Smooth muscle cell (in vitro differentiated cells): Measurements from ENCODE around the gene EXOC6B. TPM values are rescaled to one million over a fixed set of nuclear protein-coding genes. Genes with fewer than 3 reads are reported as not detected.

Experiments
- DNase-seq: peaks from one replicate; lab custom pipeline; 2025; ENCODE audit not compliant: unreplicated experiment; lab: John Stamatoyannopoulos, UW
- H2AFZ ChIP-seq: fragments of 200-600 bp; sonication (generic); 2 replicates; pipeline ENCODE4 v1.6.0; 2016; ENCODE audit warnings: antibody characterized with exemption, low read depth, mild to moderate bottlenecking
- H3F3A ChIP-seq: fragments of 200-600 bp; sonication (generic); 2 replicates; pipeline ENCODE4 v1.6.0; 2017; ENCODE audit warnings: antibody characterized with exemption, low read depth
- H3K27ac ChIP-seq: fragments of 200-600 bp; sonication (generic); 2 replicates; pipeline ENCODE4 v1.5.1; 2016; ENCODE audit warnings: low read depth, mild to moderate bottlenecking
- H3K27me3 ChIP-seq: fragments of 200-600 bp; sonication (generic); 2 replicates; pipeline ENCODE4 v1.6.1; 2016; ENCODE audit warnings: low read depth, mild to moderate bottlenecking
- H3K36me3 ChIP-seq: fragments of 200-600 bp; sonication (generic); 2 replicates; pipeline ENCODE4 v1.5.1; 2016; ENCODE audit warnings: low read depth
- H3K4me1 ChIP-seq: fragments of 200-600 bp; sonication (generic); 2 replicates; pipeline ENCODE4 v1.5.1; 2016; ENCODE audit warnings: low read depth
- H3K4me2 ChIP-seq: fragments of 200-600 bp; sonication (generic); 2 replicates; pipeline ENCODE4 v1.6.0; 2016; ENCODE audit warnings: mild to moderate bottlenecking
- H3K4me3 ChIP-seq: fragments of 200-600 bp; sonication (generic); 2 replicates; pipeline ENCODE4 v1.5.1; 2016; ENCODE audit warnings: mild to moderate bottlenecking
- H3K79me2 ChIP-seq: fragments of 200-600 bp; sonication (generic); 2 replicates; pipeline ENCODE4 v1.6.0; 2016; ENCODE audit warnings: low read depth, mild to moderate bottlenecking
- H3K9ac ChIP-seq: fragments of 200-600 bp; sonication (generic); 2 replicates; pipeline ENCODE4 v1.6.0; 2016; ENCODE audit warnings: low read depth
- H3K9me3 ChIP-seq: fragments of 200-600 bp; sonication (generic); replicated peaks from 2 replicates; pipeline ENCODE4 v1.5.1; 2016; ENCODE audit warnings: low read depth
- H4K20me1 ChIP-seq: fragments of 200-600 bp; sonication (generic); 2 replicates; pipeline ENCODE4 v1.6.0; 2016; ENCODE audit warnings: low read depth
- WGBS: methylation state at CpG from one replicate; pipeline ENCODE4 v1.1.7; 2016; ENCODE audit warnings: low lambda C conversion rate; 5-methylcytosine and 5-hydroxymethylcytosine counted together
- polyA plus RNA-seq: library from polyadenylated mRNA; unstranded; fragments of >200 nt; fragmentation: Nextera tagmentation; extraction: Ambion mirVana; gene quantifications from 2 replicates; pipeline ENCODE4 v1.2.1, GENCODE V29; 2016
- small RNA-seq: library from RNA; depleted of rRNA; stranded (forward); fragments of <200 nt; gene quantifications from one replicate; pipeline ENCODE3, GENCODE V24; 2014
- total RNA-seq: library from RNA; depleted of rRNA; stranded (reverse); fragments of >200 nt; gene quantifications from 2 replicates; pipeline ENCODE4 v1.2.3, GENCODE V29; 2014
- TF ChIP-seq, protein P1 (sequence below): fragments of 200-600 bp; sonication (generic); IDR thresholded peaks from 2 replicates; pipeline ENCODE4 v1.5.1; 2017; ENCODE audit warnings: borderline replicate concordance, mild to moderate bottlenecking, antibody characterized with exemption; ENCODE audit not compliant: insufficient read depth, poor library complexity, severe bottlenecking

Gene EXOC6B
- total and polyA plus RNA-seq, 2 experiments from 2014 or later, result 6.9 to 19.7 TPM

DNA sequence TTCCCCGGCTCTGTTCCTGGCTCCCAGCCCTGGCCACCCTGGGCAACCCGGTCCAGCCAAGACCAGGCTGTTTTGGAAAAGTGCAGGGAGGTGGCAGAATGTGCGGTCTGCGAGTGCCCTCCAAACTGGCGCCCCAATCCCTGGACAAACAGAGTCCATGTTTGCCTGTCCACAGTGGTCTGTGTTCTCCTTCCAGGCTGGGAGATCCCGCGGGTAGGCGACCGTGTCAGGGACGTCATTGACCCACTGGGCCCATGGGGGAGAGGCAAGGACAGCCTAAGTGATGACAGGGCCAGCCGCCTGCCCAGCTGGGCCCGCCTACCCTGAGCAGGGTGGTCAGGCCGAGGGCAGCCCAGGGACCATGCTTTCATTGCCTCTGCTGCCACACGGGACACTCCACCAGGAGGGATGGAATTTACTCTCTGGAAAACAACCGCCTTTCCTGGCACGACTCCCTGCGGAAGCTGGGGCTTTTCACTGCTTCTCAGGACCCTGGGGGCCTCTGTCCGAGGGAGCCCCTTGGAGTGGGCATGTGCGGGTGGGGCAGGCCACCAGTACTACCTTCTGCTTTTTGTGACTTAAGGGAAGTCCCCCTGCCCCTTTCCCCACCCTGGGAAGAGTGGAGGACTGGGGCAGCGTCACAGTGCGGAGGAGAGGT is 698.3 kb downstream of the EXOC6B start:
- H3F3A ChIP-seq, result no peaks in the 10 kb centered on the region
- H3K4me2 ChIP-seq, result no peak overlapping the region
- DNase-seq, result no peak
- no peaks in the 10 kb centered on the region for H4K20me1 ChIP-seq
- no peak overlapping the region for H3K4me3 ChIP-seq
- no peak overlapping the region for H3K27ac ChIP-seq
- H3K9me3 ChIP-seq, result no peaks in the 10 kb centered on the region
- H3K9ac ChIP-seq, result no peak overlapping the region
- peaks cover 10% of the 10 kb centered on the region for H3K4me1 ChIP-seq
- no peaks in the 10 kb centered on the region for H3K36me3 ChIP-seq
- TF ChIP-seq, protein P1, sequence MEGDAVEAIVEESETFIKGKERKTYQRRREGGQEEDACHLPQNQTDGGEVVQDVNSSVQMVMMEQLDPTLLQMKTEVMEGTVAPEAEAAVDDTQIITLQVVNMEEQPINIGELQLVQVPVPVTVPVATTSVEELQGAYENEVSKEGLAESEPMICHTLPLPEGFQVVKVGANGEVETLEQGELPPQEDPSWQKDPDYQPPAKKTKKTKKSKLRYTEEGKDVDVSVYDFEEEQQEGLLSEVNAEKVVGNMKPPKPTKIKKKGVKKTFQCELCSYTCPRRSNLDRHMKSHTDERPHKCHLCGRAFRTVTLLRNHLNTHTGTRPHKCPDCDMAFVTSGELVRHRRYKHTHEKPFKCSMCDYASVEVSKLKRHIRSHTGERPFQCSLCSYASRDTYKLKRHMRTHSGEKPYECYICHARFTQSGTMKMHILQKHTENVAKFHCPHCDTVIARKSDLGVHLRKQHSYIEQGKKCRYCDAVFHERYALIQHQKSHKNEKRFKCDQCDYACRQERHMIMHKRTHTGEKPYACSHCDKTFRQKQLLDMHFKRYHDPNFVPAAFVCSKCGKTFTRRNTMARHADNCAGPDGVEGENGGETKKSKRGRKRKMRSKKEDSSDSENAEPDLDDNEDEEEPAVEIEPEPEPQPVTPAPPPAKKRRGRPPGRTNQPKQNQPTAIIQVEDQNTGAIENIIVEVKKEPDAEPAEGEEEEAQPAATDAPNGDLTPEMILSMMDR, result no peak
- no peak overlapping the region for H2AFZ ChIP-seq
- 94% methylated on average over 21 of the region's 21 CpGs for WGBS
- no peaks in the 10 kb centered on the region for H3K27me3 ChIP-seq
- no peaks in the 10 kb centered on the region for H3K79me2 ChIP-seq

DNA sequence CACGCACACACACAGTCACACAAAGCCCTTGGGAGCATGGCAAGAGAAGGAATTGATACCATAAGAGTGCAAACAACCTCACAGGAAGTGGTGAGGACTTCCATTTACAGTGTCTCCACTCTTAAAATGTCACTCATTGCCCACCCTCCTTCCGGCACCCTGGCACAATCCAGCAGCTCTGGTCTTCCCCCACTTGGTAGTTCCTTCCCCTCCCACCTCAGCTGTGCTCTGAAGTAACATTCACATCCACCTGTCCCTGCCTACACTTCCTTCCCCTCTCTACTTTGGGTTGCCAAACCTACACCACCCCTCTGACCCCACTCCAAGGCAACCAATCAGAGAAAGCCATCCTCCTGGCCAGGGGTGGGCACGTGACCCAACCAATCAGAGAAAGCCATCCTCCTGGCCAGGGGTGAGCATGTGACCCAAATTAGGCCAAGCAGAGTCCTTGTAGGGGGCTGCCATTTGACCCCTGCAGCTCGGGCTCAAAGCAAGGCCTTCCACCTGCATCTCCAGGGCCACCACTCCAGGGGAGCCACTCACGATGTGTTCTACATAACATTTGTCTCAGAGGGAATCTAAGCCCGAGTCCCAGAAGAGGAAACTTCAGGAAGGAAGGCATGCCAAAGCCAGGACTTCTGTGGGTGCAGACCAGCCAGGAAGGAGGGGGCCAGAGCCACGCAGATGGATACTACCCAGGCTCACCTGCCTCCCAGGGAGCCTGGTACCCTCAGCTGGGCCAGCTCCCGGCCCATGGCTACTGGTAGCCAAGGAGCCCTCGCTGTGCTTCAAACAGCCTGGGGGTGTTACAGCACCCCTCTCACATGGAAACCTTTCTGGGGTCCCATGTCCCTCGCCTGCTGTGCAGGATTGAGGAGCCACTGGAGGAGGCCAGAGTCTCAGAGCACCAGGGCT is 699.4 kb downstream of the EXOC6B start:
- Histone ChIP-seq H4K20me1 (no peaks in the 10 kb centered on the region), H3K4me1 (peaks cover 10% of the 10 kb centered on the region), H3K27me3 (no peaks in the 10 kb centered on the region), H3K79me2 (no peaks in the 10 kb centered on the region), H3K9ac (no peak overlapping the region), H3F3A (no peaks in the 10 kb centered on the region), H3K9me3 (peaks cover 5% of the 10 kb centered on the region), H2AFZ (no peak overlapping the region), H3K27ac (no peak overlapping the region), H3K4me3 (no peak overlapping the region), H3K4me2 (no peak overlapping the region), H3K36me3 (no peaks in the 10 kb centered on the region)
- TF ChIP-seq, protein P1, result no peak
- no peak for DNase-seq
- 95% methylated on average over 10 of the region's 10 CpGs for WGBS

Small RNA genes within 50 kb of the gene (small RNA-seq; reads per million reads assigned to genes)
- not detected for gene RF00592
- not detected for gene RNU2-39P

Other genes starting within 250 kb of the EXOC6B start
- 4.1 and 8.4 TPM in 2 replicates for gene SPR, start 61.4 kb upstream of the EXOC6B start, total RNA-seq
- 13.2 and 15.8 TPM in 2 replicates for gene SPR, start 61.4 kb upstream of the EXOC6B start, polyA plus RNA-seq
- not detected in 2 replicates for gene EMX1, start 91.5 kb upstream of the EXOC6B start, total RNA-seq
- gene EMX1, start 91.5 kb upstream of the EXOC6B start, polyA plus RNA-seq, result not detected in 2 replicates
- gene SFXN5, start 245.7 kb upstream of the EXOC6B start, total RNA-seq, result 6.9 and 8.8 TPM in 2 replicates
- gene SFXN5, start 245.7 kb upstream of the EXOC6B start, polyA plus RNA-seq, result 8.3 and 19.2 TPM in 2 replicates